ENCODE measurements around the gene ZNF74. TPM values are rescaled to one million over a fixed set of nuclear protein-coding genes. Genes with fewer than 3 reads are reported as not detected.

ZNF74 gene
- polyA plus RNA-seq, 3 donors = 1.9 to 4.8 (median 1.9) TPM

GRCh38 chr22:20388200-20388599 is 5.8 kb upstream of the ZNF74 start:
- H3K9me3 Mint-ChIP-seq = peaks cover 0 to 8% (median 4%) of the 10 kb centered on the region in 7 donors
- peaks cover 6 to 12% of the 10 kb centered on the region in 2 donors for H3K4me1 ChIP-seq (ENCODE audit: control insufficient read depth in 1 of 2, insufficient read depth in 2 of 2, low read length in 2 of 2)
- intact Hi-C loops (cut with micrococcal nuclease) = no loop called here
- H3K27me3 Mint-ChIP-seq (ENCODE audit: low read depth in 3 of 3) = peaks cover 1 to 5% (median 2%) of the 10 kb centered on the region in 3 donors
- H3K79me2 ChIP-seq (ENCODE audit: insufficient read depth, low read length) = no peaks in the 10 kb centered on the region
- H3K9me3 ChIP-seq (replicated peaks in 1 of 2; ENCODE audit: control insufficient read depth in 1 of 2, insufficient read depth in 1 of 2, low read length in 2 of 2) = peaks cover 0 to 5% of the 10 kb centered on the region in 2 donors
- H3K27ac ChIP-seq (ENCODE audit: low read depth in 1 of 2, low read length in 2 of 2) = no peak overlapping the region
- no peak overlapping the region for H3K27ac Mint-ChIP-seq
- H3K4me3 Mint-ChIP-seq = no peak overlapping the region
- no peak overlapping the region for H3K4me2 ChIP-seq (replicated peaks; ENCODE audit: extremely low read depth, low read length, poor library complexity, severe bottlenecking)
- no peaks in the 10 kb centered on the region for H4K20me1 ChIP-seq (ENCODE audit: insufficient read depth, low read length)
- DNase-seq = no peak
- no peaks in the 10 kb centered on the region for H3K27me3 ChIP-seq (ENCODE audit: control insufficient read depth in 2 of 2, insufficient read depth in 2 of 2, low read length in 2 of 2)
- no peak overlapping the region for H3K9ac ChIP-seq (ENCODE audit: insufficient read depth, low read length, poor library complexity, severe bottlenecking)
- H3K36me3 ChIP-seq (replicated peaks in 1 of 2; ENCODE audit: control insufficient read depth in 1 of 2, insufficient read depth in 2 of 2, low read length in 2 of 2) = no peaks in the 10 kb centered on the region
- H3K36me3 Mint-ChIP-seq = no peaks in the 10 kb centered on the region
- TF ChIP-seq CTCF (IDR thresholded peaks at IDR 0.05) = no peak
- peaks cover 17% of the 10 kb centered on the region for H3K4me1 Mint-ChIP-seq
- peak overlapping the region; percentile 5 for H2AFZ ChIP-seq (ENCODE audit: insufficient read depth, low read depth, low read length, poor library complexity, severe bottlenecking)
- no peak overlapping the region for H3K4me3 ChIP-seq (replicated peaks in 1 of 3; ENCODE audit: low read depth in 2 of 3, low read length in 3 of 3)

GRCh38 chr22:20389288-20389687 is 4.7 kb upstream of the ZNF74 start:
- H3K9me3 Mint-ChIP-seq = peaks cover 0 to 8% (median 4%) of the 10 kb centered on the region in 7 donors
- intact Hi-C loops (cut with micrococcal nuclease) = no loop called here
- no peak overlapping the region for H3K27ac ChIP-seq (ENCODE audit: low read depth in 1 of 2, low read length in 2 of 2)
- no peaks in the 10 kb centered on the region for H3K36me3 Mint-ChIP-seq
- H3K9me3 ChIP-seq (replicated peaks in 1 of 2; ENCODE audit: control insufficient read depth in 1 of 2, insufficient read depth in 1 of 2, low read length in 2 of 2) = peaks cover 0 to 5% of the 10 kb centered on the region in 2 donors
- H3K27me3 Mint-ChIP-seq (ENCODE audit: low read depth in 3 of 3) = peaks cover 1 to 5% (median 2%) of the 10 kb centered on the region in 3 donors
- no peaks in the 10 kb centered on the region for H3K36me3 ChIP-seq (replicated peaks in 1 of 2; ENCODE audit: control insufficient read depth in 1 of 2, insufficient read depth in 2 of 2, low read length in 2 of 2)
- no peak overlapping the region for H3K9ac ChIP-seq (ENCODE audit: insufficient read depth, low read length, poor library complexity, severe bottlenecking)
- 100% methylated on average over 4 of the region's 6 CpGs for WGBS (ENCODE audit: insufficient coverage)
- peaks cover 11 to 20% of the 10 kb centered on the region in 2 donors for H3K4me1 ChIP-seq (ENCODE audit: control insufficient read depth in 1 of 2, insufficient read depth in 2 of 2, low read length in 2 of 2)
- peaks cover 23% of the 10 kb centered on the region for H3K4me1 Mint-ChIP-seq
- H4K20me1 ChIP-seq (ENCODE audit: insufficient read depth, low read length) = no peaks in the 10 kb centered on the region
- peaks cover 2% of the 10 kb centered on the region for H3K79me2 ChIP-seq (ENCODE audit: insufficient read depth, low read length)
- no peak overlapping the region for H3K4me3 ChIP-seq (replicated peaks in 1 of 3; ENCODE audit: low read depth in 2 of 3, low read length in 3 of 3)
- no peak overlapping the region for H2AFZ ChIP-seq (ENCODE audit: insufficient read depth, low read depth, low read length, poor library complexity, severe bottlenecking)
- no peak overlapping the region for H3K4me2 ChIP-seq (replicated peaks; ENCODE audit: extremely low read depth, low read length, poor library complexity, severe bottlenecking)
- H3K4me3 Mint-ChIP-seq = no peak overlapping the region
- no peak for TF ChIP-seq CTCF (IDR thresholded peaks at IDR 0.05)
- DNase-seq = no peak
- H3K27me3 ChIP-seq (ENCODE audit: control insufficient read depth in 2 of 2, insufficient read depth in 2 of 2, low read length in 2 of 2) = no peaks in the 10 kb centered on the region
- no peak overlapping the region for H3K27ac Mint-ChIP-seq
